GM12874 (cell line): Measurements from ENCODE around the gene TBC1D8B.

Experiments used
- CTCF ChIP-seq: IDR thresholded peaks from 2 replicates; pipeline ENCODE4 v1.5.1; 2011; ENCODE audit warnings: low read depth, mild to moderate bottlenecking, control low read depth, low read length, moderate library complexity; ENCODE audit not compliant: insufficient read depth

The TBC1D8B gene

GRCh38 chrX:106811131-106811910, 8.8 kb downstream of the TBC1D8B start:
- no peak for TF ChIP-seq CTCF

- TF ChIP-seq CTCF: peak; percentile 67
Observed at GRCh38 chrX:106862972-106863688, 60.7 kb downstream of the TBC1D8B start.

GRCh38 chrX:106863697-106864096, 61.2 kb downstream of the TBC1D8B start:
- TF ChIP-seq CTCF: no peak

GRCh38 chrX:106874075-106874474, 71.6 kb downstream of the TBC1D8B start:
- no peak for TF ChIP-seq CTCF

- TF ChIP-seq CTCF: no peak
Observed at GRCh38 chrX:106875151-106875550, 72.7 kb downstream of the TBC1D8B start.

GRCh38 chrX:106889468-106889867, 87.0 kb downstream of the TBC1D8B start:
- TF ChIP-seq CTCF: no peak

- TF ChIP-seq CTCF: no peak
Observed at GRCh38 chrX:106891762-106892460, 89.4 kb downstream of the TBC1D8B start.
